Measurements from ENCODE around the gene PRPH. TPM values are rescaled to one million over a fixed set of nuclear protein-coding genes. Genes with fewer than 3 reads are reported as not detected.

PRPH gene
- polyA plus RNA-seq, 1 donor (not counting 4 experiments of a cell fraction or from before 2014, with no cell fraction given): 0.05 TPM

DNA sequence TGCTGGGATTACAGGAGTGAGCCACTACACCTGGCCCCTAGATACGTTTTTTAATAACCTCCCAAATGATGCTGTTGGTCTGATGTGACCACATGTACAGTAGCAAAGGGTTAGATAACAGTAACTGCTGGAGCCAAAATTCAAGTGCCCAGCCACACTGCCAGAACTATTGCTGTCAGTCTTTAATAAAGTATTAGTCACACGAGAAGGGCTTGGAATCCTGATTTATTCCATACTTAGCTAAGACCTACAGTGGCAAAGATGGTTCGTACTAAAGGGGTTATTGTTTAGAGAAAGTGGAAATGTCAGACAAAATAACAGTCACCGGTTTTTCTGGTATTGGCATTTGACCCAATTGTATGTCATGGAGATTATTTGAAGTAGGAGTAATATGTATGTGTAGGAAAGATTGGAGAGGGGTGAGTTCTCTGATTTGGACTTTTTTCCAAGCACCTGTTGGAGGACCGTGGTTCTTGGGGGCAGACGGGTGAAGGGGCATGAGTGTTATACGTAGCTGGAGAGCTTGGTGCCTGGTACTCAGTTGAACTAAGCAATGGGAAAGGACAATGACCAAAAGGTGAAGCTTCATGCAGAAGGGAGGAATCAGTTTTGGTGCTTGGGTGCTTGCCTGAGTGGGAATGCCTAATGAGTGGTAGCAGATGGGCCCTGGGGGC is 20.4 kb upstream of the PRPH start:
- H3K9ac ChIP-seq (ENCODE audit: control insufficient read depth, extremely low read depth, insufficient read depth, low read length): no peak overlapping the region
- no peak overlapping the region for H3K4me2 ChIP-seq (ENCODE audit: control insufficient read depth, extremely low read depth, insufficient read depth, low read depth, low read length)
- peaks cover 50% of the 10 kb centered on the region for H4K20me1 ChIP-seq (ENCODE audit: control insufficient read depth, extremely low read depth, insufficient read depth, low read length)
- no peaks in the 10 kb centered on the region for H3K27me3 ChIP-seq (ENCODE audit: control insufficient read depth, extremely low read depth, insufficient read depth, low read length)
- TF ChIP-seq, protein P1, sequence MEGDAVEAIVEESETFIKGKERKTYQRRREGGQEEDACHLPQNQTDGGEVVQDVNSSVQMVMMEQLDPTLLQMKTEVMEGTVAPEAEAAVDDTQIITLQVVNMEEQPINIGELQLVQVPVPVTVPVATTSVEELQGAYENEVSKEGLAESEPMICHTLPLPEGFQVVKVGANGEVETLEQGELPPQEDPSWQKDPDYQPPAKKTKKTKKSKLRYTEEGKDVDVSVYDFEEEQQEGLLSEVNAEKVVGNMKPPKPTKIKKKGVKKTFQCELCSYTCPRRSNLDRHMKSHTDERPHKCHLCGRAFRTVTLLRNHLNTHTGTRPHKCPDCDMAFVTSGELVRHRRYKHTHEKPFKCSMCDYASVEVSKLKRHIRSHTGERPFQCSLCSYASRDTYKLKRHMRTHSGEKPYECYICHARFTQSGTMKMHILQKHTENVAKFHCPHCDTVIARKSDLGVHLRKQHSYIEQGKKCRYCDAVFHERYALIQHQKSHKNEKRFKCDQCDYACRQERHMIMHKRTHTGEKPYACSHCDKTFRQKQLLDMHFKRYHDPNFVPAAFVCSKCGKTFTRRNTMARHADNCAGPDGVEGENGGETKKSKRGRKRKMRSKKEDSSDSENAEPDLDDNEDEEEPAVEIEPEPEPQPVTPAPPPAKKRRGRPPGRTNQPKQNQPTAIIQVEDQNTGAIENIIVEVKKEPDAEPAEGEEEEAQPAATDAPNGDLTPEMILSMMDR (optimal IDR thresholded peaks at IDR 0.05 in 1 of 3, IDR thresholded peaks at IDR 0.05 in 1 of 3, conservative IDR thresholded peaks at IDR 0.05 in 1 of 3; ENCODE audit: extremely low read depth in 1 of 3, insufficient read depth in 2 of 3, low read length in 3 of 3): no peak
- no peak for TF ChIP-seq EZH2 (IDR thresholded peaks at IDR 0.05; ENCODE audit: low read length)
- no peak for DNase-seq (ENCODE audit: low read depth, low spot score)
- no peak for FAIRE-seq
- H3K36me3 ChIP-seq (ENCODE audit: control insufficient read depth in 2 of 2, extremely low read depth in 1 of 2, insufficient read depth in 2 of 2, low read length in 2 of 2): peaks cover 28 to 43% of the 10 kb centered on the region in 2 experiments
- H3K9me1 ChIP-seq (ENCODE audit: control insufficient read depth, extremely low read depth, insufficient read depth, low read length): peaks cover 5% of the 10 kb centered on the region
- peaks cover 19% of the 10 kb centered on the region for H3K79me2 ChIP-seq (ENCODE audit: control insufficient read depth, insufficient read depth, low read length)
- dilution Hi-C loops (cut with MboI; ENCODE audit: extremely low pct_ligation_motif_present, low sequenced_read_pairs): no loop called here
- no peak overlapping the region for H3K27ac ChIP-seq (ENCODE audit: control insufficient read depth, insufficient read depth, low read length)
- H3K4me3 ChIP-seq (ENCODE audit: control insufficient read depth in 2 of 3, extremely low read depth in 1 of 3, insufficient read depth in 2 of 3, low read depth in 1 of 3, low read length in 3 of 3): no peak overlapping the region
- no peaks in the 10 kb centered on the region for H3K9me3 ChIP-seq (ENCODE audit: control insufficient read depth, low read depth, low read length)
- peaks cover 17% of the 10 kb centered on the region for H3K4me1 ChIP-seq (ENCODE audit: control insufficient read depth, extremely low read depth, insufficient read depth, low read length)
- no peak overlapping the region for H2AFZ ChIP-seq (ENCODE audit: control insufficient read depth, low read length)

DNA sequence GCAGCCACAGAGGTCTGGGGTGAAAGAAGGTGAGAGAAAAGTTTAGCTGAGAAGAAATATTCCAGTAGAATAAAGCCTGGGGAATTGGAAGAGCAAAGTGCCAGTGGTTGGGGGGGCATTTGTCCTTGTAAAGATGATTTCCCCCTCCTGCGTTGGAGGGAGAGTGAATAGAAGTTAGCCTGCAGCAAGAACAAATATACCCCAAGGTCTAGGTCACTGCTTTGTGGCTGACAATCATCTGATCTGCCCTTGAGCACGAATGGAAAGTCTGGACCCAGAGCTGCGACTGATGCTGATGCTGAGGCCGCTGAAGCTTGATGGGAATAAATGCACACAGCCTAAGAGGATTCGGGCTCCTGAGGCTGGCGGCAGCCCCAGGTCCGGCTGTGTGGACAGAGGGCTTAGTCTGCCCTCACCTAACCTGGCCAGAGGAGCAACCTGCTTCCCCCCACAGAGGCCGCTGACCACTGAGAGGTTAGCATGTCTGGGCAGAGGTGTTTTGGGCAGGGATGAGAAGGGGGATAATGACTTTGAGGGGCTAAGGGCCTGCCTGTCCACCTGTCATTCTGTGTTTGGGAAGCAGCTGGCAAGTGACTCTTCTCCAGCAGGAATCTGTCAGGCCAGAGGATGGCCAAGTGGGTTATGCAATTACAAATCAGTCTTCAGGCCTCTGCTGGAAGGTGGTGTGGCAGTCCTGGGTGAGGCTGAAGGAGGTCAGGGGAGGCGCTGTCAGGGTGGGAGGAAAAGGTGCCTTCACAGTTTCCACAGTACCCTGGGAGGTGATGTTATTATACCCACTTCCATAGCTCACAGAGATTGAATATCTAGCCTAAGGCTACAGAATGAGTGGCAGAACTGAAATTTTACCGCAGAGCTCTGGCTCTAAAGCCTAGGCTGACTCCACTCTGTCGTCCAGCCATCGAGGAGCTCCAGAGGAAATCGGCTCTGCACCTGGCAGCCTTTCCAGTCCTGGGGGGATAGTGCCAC is 18.4 kb upstream of the PRPH start:
- no peaks in the 10 kb centered on the region for H3K27me3 ChIP-seq (ENCODE audit: control insufficient read depth, extremely low read depth, insufficient read depth, low read length)
- no peak for FAIRE-seq
- no peak overlapping the region for H3K4me3 ChIP-seq (ENCODE audit: control insufficient read depth in 2 of 3, extremely low read depth in 1 of 3, insufficient read depth in 2 of 3, low read depth in 1 of 3, low read length in 3 of 3)
- H3K9ac ChIP-seq (ENCODE audit: control insufficient read depth, extremely low read depth, insufficient read depth, low read length): no peak overlapping the region
- H3K9me1 ChIP-seq (ENCODE audit: control insufficient read depth, extremely low read depth, insufficient read depth, low read length): peaks cover 5% of the 10 kb centered on the region
- H4K20me1 ChIP-seq (ENCODE audit: control insufficient read depth, extremely low read depth, insufficient read depth, low read length): peaks cover 31% of the 10 kb centered on the region
- peaks cover 12 to 25% of the 10 kb centered on the region in 2 experiments for H3K36me3 ChIP-seq (ENCODE audit: control insufficient read depth in 2 of 2, extremely low read depth in 1 of 2, insufficient read depth in 2 of 2, low read length in 2 of 2)
- TF ChIP-seq EZH2 (IDR thresholded peaks at IDR 0.05; ENCODE audit: low read length): no peak
- TF ChIP-seq, protein P1 (optimal IDR thresholded peaks at IDR 0.05 in 1 of 3, IDR thresholded peaks at IDR 0.05 in 1 of 3, conservative IDR thresholded peaks at IDR 0.05 in 1 of 3; ENCODE audit: extremely low read depth in 1 of 3, insufficient read depth in 2 of 3, low read length in 3 of 3): no peak
- no peaks in the 10 kb centered on the region for H3K9me3 ChIP-seq (ENCODE audit: control insufficient read depth, low read depth, low read length)
- H3K79me2 ChIP-seq (ENCODE audit: control insufficient read depth, insufficient read depth, low read length): peaks cover 2% of the 10 kb centered on the region
- peaks cover 8% of the 10 kb centered on the region for H3K4me1 ChIP-seq (ENCODE audit: control insufficient read depth, extremely low read depth, insufficient read depth, low read length)
- H2AFZ ChIP-seq (ENCODE audit: control insufficient read depth, low read length): no peak overlapping the region
- H3K27ac ChIP-seq (ENCODE audit: control insufficient read depth, insufficient read depth, low read length): no peak overlapping the region
- H3K4me2 ChIP-seq (ENCODE audit: control insufficient read depth, extremely low read depth, insufficient read depth, low read depth, low read length): no peak overlapping the region
- dilution Hi-C loops (cut with MboI; ENCODE audit: extremely low pct_ligation_motif_present, low sequenced_read_pairs): no loop called here
- DNase-seq (ENCODE audit: low read depth, low spot score): no peak

Data from keratinocyte (primary cell).